Neural progenitor cell (in vitro differentiated cells): Measurements from ENCODE around the gene SELENOM. TPM values are rescaled to one million over a fixed set of nuclear protein-coding genes. Genes with fewer than 3 reads are reported as not detected.

ENCODE experiments used
- DNase-seq: peaks from one replicate; pipeline ENCODE4 v3.0.0-alpha.2; 2016; ENCODE audit warnings: low spot score
- H2AFZ ChIP-seq: fragments of 200-600 bp; sonication (generic); replicated peaks from 2 replicates; pipeline ENCODE4 v1.6.1; 2016; ENCODE audit warnings: antibody characterized with exemption
- H3F3A ChIP-seq: fragments of 200-600 bp; sonication (generic); 2 replicates; pipeline ENCODE4 v1.6.1; 2016; ENCODE audit warnings: antibody characterized with exemption, low read depth
- H3K27ac ChIP-seq: fragments of 200-600 bp; sonication (generic); 2 replicates; pipeline ENCODE4 v1.5.1; 2016; ENCODE audit warnings: mild to moderate bottlenecking
- H3K27me3 ChIP-seq: fragments of 200-600 bp; sonication (generic); 2 replicates; pipeline ENCODE4 v1.6.1; 2016; ENCODE audit warnings: mild to moderate bottlenecking, moderate library complexity
- H3K36me3 ChIP-seq: fragments of 200-600 bp; sonication (generic); 2 replicates; pipeline ENCODE4 v1.5.1; 2016
- H3K4me1 ChIP-seq: fragments of 200-600 bp; sonication (generic); 2 replicates; pipeline ENCODE4 v1.6.1; 2016; ENCODE audit warnings: mixed run types
- H3K4me2 ChIP-seq: fragments of 200-600 bp; sonication (generic); 2 replicates; pipeline ENCODE4 v1.6.1; 2016
- H3K4me3 ChIP-seq: fragments of 200-600 bp; sonication (generic); 2 replicates; pipeline ENCODE4 v1.5.1; 2016
- H3K79me2 ChIP-seq: fragments of 200-600 bp; sonication (generic); 2 replicates; pipeline ENCODE4 v1.6.1; 2016; ENCODE audit warnings: low read depth
- H3K9ac ChIP-seq: fragments of 200-600 bp; sonication (generic); 2 replicates; pipeline ENCODE4 v1.6.1; 2016
- H3K9me3 ChIP-seq: fragments of 200-600 bp; sonication (generic); 2 replicates; pipeline ENCODE4 v1.5.1; 2016; ENCODE audit warnings: low read depth
- H4K20me1 ChIP-seq: fragments of 200-600 bp; sonication (generic); 2 replicates; pipeline ENCODE4 v1.6.1; 2016; ENCODE audit warnings: low read depth
- H3K27ac Mint-ChIP-seq: 3 replicates; pipeline ENCODE4 v1.8.0; 2021; ENCODE audit warnings: mixed read lengths
- H3K27me3 Mint-ChIP-seq: 2 replicates; pipeline ENCODE4 v1.8.0; 2022; ENCODE audit warnings: low read depth, mild to moderate bottlenecking, inconsistent platforms, moderate library complexity, mixed read lengths; ENCODE audit not compliant: insufficient read depth
- H3K36me3 Mint-ChIP-seq: 3 replicates; pipeline ENCODE4 v1.8.0; 2021; ENCODE audit warnings: mixed read lengths
- H3K4me1 Mint-ChIP-seq: 3 replicates; pipeline ENCODE4 v1.8.0; 2021; ENCODE audit warnings: mixed read lengths
- H3K4me3 Mint-ChIP-seq: 3 replicates; pipeline ENCODE4 v1.8.0; 2021; ENCODE audit warnings: mild to moderate bottlenecking, moderate library complexity, mixed read lengths
- H3K9me3 Mint-ChIP-seq: 3 replicates; pipeline ENCODE4 v1.8.0; 2020; ENCODE audit warnings: mixed read lengths
- EZH2 ChIP-seq: fragments of 200-600 bp; sonication (generic); IDR thresholded peaks from 2 replicates; pipeline ENCODE4 v1.6.1; 2017; ENCODE audit warnings: antibody characterized with exemption, mild to moderate bottlenecking, moderate library complexity
- EZH2phosphoT487 ChIP-seq: fragments of 200-600 bp; sonication (generic); IDR thresholded peaks from 2 replicates; pipeline ENCODE4 v1.6.1; 2017; ENCODE audit warnings: antibody characterized with exemption
- total RNA-seq: library from RNA; depleted of rRNA; stranded (reverse); fragments of >200 nt; gene quantifications from 2 replicates; pipeline ENCODE4 v1.2.3, GENCODE V29; 2015; ENCODE audit warnings: low replicate concordance
- TF ChIP-seq, protein P1 (sequence below): fragments of 200-600 bp; sonication (generic); IDR thresholded peaks from 2 replicates; pipeline ENCODE4 v1.5.1; 2017; ENCODE audit warnings: antibody characterized with exemption, mild to moderate bottlenecking

Gene SELENOM
- total RNA-seq, 1 donor from 2014 or later = 7.4 TPM

DNA sequence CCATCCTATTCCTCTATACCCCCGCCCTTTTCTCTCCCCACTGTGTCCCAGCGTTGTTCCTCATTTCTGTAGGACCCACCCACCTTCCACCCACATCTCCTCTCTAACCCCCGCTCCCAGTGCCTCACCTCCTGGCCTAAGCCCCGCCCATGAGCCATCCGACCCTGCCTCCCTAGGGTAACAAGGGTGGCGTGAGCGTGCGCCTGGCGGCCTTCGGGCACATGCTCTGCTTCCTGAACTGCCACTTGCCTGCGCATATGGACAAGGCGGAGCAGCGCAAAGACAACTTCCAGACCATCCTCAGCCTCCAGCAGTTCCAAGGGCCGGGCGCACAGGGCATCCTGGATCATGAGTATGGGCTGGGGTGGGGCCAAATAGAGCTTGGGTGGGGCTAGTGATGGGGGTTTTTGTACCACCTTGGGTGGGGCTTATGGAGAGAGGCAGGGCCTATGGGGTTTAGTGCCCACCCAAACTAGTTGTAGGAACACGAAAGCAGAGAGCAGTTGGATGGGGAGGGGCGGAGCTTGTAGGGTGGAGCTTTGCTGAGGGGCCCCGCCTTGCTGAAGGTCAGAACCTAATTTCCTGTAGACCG is 19.9 kb upstream of the SELENOM start:
- H3K9ac ChIP-seq = no peak overlapping the region

DNA sequence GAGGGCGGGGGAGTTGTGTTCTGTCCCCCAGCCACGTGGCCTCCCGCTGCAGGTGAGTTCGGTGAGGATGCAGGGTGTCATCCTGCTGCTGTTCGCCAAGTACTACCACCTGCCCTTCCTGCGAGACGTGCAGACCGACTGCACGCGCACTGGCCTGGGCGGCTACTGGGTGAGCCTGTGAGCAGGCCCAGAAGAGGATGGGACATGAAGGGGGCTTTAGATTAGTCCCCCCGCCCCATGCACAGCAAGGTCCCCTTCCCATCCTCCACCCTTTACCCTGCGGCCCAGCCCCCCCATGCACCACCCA is 19.5 kb upstream of the SELENOM start:
- no peak overlapping the region for H3K9ac ChIP-seq
- no peak overlapping the region for H3K4me2 ChIP-seq
- Mint-ChIP-seq H3K27ac (no peak overlapping the region), H3K36me3 (no peaks in the 10 kb centered on the region), H3K27me3 (no peaks in the 10 kb centered on the region), H3K9me3 (no peaks in the 10 kb centered on the region), H3K4me1 (peaks cover 9% of the 10 kb centered on the region), H3K4me3 (no peak overlapping the region)
- H3K4me1 ChIP-seq = peaks cover 3% of the 10 kb centered on the region
- no peak overlapping the region for H3K27ac ChIP-seq
- DNase-seq = no peak
- no peaks in the 10 kb centered on the region for H3K27me3 ChIP-seq
- no peak overlapping the region for H2AFZ ChIP-seq
- H3K9me3 ChIP-seq = no peaks in the 10 kb centered on the region
- H3F3A ChIP-seq = no peaks in the 10 kb centered on the region
- no peaks in the 10 kb centered on the region for H3K79me2 ChIP-seq
- H3K36me3 ChIP-seq = no peaks in the 10 kb centered on the region
- TF ChIP-seq EZH2 = no peak
- TF ChIP-seq EZH2phosphoT487 = no peak
- TF ChIP-seq, protein P1, sequence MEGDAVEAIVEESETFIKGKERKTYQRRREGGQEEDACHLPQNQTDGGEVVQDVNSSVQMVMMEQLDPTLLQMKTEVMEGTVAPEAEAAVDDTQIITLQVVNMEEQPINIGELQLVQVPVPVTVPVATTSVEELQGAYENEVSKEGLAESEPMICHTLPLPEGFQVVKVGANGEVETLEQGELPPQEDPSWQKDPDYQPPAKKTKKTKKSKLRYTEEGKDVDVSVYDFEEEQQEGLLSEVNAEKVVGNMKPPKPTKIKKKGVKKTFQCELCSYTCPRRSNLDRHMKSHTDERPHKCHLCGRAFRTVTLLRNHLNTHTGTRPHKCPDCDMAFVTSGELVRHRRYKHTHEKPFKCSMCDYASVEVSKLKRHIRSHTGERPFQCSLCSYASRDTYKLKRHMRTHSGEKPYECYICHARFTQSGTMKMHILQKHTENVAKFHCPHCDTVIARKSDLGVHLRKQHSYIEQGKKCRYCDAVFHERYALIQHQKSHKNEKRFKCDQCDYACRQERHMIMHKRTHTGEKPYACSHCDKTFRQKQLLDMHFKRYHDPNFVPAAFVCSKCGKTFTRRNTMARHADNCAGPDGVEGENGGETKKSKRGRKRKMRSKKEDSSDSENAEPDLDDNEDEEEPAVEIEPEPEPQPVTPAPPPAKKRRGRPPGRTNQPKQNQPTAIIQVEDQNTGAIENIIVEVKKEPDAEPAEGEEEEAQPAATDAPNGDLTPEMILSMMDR = no peak
- no peak overlapping the region for H3K4me3 ChIP-seq
- H4K20me1 ChIP-seq = no peaks in the 10 kb centered on the region

More for the DNA sequence above, 19.9 kb upstream of the SELENOM start:
- Histone ChIP-seq H3K9me3 (no peaks in the 10 kb centered on the region), H3F3A (no peaks in the 10 kb centered on the region), H3K4me1 (peaks cover 3% of the 10 kb centered on the region), H3K79me2 (no peaks in the 10 kb centered on the region), H4K20me1 (no peaks in the 10 kb centered on the region), H3K4me3 (no peak overlapping the region), H3K36me3 (no peaks in the 10 kb centered on the region), H3K4me2 (no peak overlapping the region), H3K27ac (no peak overlapping the region), H3K27me3 (no peaks in the 10 kb centered on the region), H2AFZ (no peak overlapping the region)
- H3K9me3 Mint-ChIP-seq = no peaks in the 10 kb centered on the region
- no peaks in the 10 kb centered on the region for H3K36me3 Mint-ChIP-seq
- DNase-seq = no peak
- H3K4me1 Mint-ChIP-seq = peaks cover 7% of the 10 kb centered on the region
- TF ChIP-seq, protein P1 = no peak
- TF ChIP-seq EZH2phosphoT487 (no peak), EZH2 (no peak)
- no peak overlapping the region for H3K27ac Mint-ChIP-seq
- no peaks in the 10 kb centered on the region for H3K27me3 Mint-ChIP-seq
- no peak overlapping the region for H3K4me3 Mint-ChIP-seq

DNA sequence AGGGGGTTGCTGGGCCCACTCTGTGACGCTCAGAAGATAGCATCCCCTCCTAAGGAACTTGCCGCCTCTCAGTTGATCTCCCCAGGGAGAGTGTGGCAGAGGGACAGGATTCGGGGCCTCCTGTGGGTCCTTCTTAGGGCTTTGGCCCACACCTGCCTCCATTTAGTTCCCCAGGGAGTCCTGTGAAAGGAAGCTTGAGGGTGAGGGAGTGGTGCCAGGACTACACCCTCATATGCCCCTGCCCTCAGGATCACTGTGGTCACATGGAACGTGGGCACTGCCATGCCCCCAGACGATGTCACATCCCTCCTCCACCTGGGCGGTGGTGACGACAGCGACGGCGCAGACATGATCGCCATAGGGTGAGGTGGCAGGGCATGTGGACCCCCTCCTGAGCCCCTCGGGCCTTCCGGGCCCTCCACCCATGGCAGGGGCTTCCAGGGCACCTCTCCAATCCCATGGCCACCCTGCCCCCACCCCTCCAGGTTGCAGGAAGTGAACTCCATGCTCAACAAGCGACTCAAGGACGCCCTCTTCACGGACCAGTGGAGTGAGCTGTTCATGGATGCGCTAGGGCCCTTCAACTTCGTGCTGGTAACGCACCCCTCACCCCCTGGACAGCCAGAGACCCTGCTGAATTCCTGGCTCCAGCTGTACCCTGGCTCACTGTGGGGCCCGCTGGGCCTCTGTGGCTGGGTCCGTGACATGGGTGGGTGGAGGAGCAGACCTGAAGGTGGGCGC is 18.9 kb upstream of the SELENOM start:
- H3K4me3 Mint-ChIP-seq = no peak overlapping the region
- H3K36me3 ChIP-seq = no peaks in the 10 kb centered on the region
- peaks cover 9% of the 10 kb centered on the region for H3K4me1 Mint-ChIP-seq
- H3K9me3 Mint-ChIP-seq = no peaks in the 10 kb centered on the region
- H3K36me3 Mint-ChIP-seq = no peaks in the 10 kb centered on the region
- H3F3A ChIP-seq = no peaks in the 10 kb centered on the region
- DNase-seq = no peak
- no peaks in the 10 kb centered on the region for H3K9me3 ChIP-seq
- TF ChIP-seq, protein P1 = no peak
- TF ChIP-seq EZH2phosphoT487 = no peak
- TF ChIP-seq EZH2 = no peak
- no peaks in the 10 kb centered on the region for H3K27me3 Mint-ChIP-seq
- H2AFZ ChIP-seq = no peak overlapping the region
- H3K27ac Mint-ChIP-seq = no peak overlapping the region
- H3K27ac ChIP-seq = no peak overlapping the region
- no peaks in the 10 kb centered on the region for H4K20me1 ChIP-seq
- peaks cover 3% of the 10 kb centered on the region for H3K4me1 ChIP-seq
- H3K27me3 ChIP-seq = no peaks in the 10 kb centered on the region
- H3K4me2 ChIP-seq = no peak overlapping the region
- no peaks in the 10 kb centered on the region for H3K79me2 ChIP-seq
- H3K4me3 ChIP-seq = no peak overlapping the region
- no peak overlapping the region for H3K9ac ChIP-seq
